Stimulated activated CD8-positive, alpha-beta memory T cell treated with anti-CD3 and anti-CD28 coated beads, Interleukin-7, amount 100 ng/mL, for 4 hours (primary cell): ENCODE results near the gene CORO2A.
A peak's percentile ranks its signal among the peaks of the same experiment; 100 is the strongest.

Experiments
- DNase-seq, 2 donors: peaks; one replicate each; pipeline ENCODE4 v3.0.0-alpha.2; 2020; ENCODE audit warnings: low read depth in 2 of 2

Gene CORO2A

GRCh38 chr9:98172604-98173003 is 19.8 kb downstream of the CORO2A start:
- DNase-seq, result no peak

GRCh38 chr9:98171176-98171925 is 21.1 kb downstream of the CORO2A start:
- DNase-seq, result no peak

GRCh38 chr9:98168941-98169488 is 23.4 kb downstream of the CORO2A start:
- peak in 1 of 2 donors; percentile 30 for DNase-seq

- DNase-seq, result no peak
Measured at GRCh38 chr9:98168153-98168780, 24.2 kb downstream of the CORO2A start.

- no peak for DNase-seq
Measured at GRCh38 chr9:98164912-98165311, 27.5 kb downstream of the CORO2A start.

- DNase-seq, result no peak
Measured at GRCh38 chr9:98162613-98163012, 29.8 kb downstream of the CORO2A start.

GRCh38 chr9:98161851-98162250 is 30.6 kb downstream of the CORO2A start:
- DNase-seq, result no peak

- no peak for DNase-seq
Measured at GRCh38 chr9:98159790-98160189, 32.6 kb downstream of the CORO2A start.

GRCh38 chr9:98159301-98159700 is 33.1 kb downstream of the CORO2A start:
- no peak for DNase-seq

GRCh38 chr9:98158071-98158831 is 34.2 kb downstream of the CORO2A start:
- DNase-seq, result no peak

GRCh38 chr9:98157372-98157771 is 35.1 kb downstream of the CORO2A start:
- DNase-seq, result no peak

GRCh38 chr9:98154678-98155077 is 37.8 kb downstream of the CORO2A start:
- DNase-seq, result no peak

- DNase-seq, result no peak
Measured at GRCh38 chr9:98152526-98152925, 39.9 kb downstream of the CORO2A start.

GRCh38 chr9:98150721-98151120 is 41.7 kb downstream of the CORO2A start:
- DNase-seq, result no peak

GRCh38 chr9:98150164-98150563 is 42.3 kb downstream of the CORO2A start:
- DNase-seq, result no peak

GRCh38 chr9:98149422-98149821 is 43.0 kb downstream of the CORO2A start:
- no peak for DNase-seq

- DNase-seq, result no peak
Measured at GRCh38 chr9:98148486-98148885, 44.0 kb downstream of the CORO2A start.

GRCh38 chr9:98147582-98147981 is 44.9 kb downstream of the CORO2A start:
- DNase-seq, result no peak

GRCh38 chr9:98146101-98146991 is 46.1 kb downstream of the CORO2A start:
- no peak for DNase-seq

GRCh38 chr9:98144631-98145030 is 47.8 kb downstream of the CORO2A start:
- no peak for DNase-seq

- no peak for DNase-seq
Measured at GRCh38 chr9:98144076-98144475, 48.4 kb downstream of the CORO2A start.
